ENCODE measurements around the gene CCDC39. TPM values are rescaled to one million over a fixed set of nuclear protein-coding genes. Genes with fewer than 3 reads are reported as not detected.
A peak's percentile ranks its signal among the peaks of the same experiment; 100 is the strongest.

CCDC39 gene
- total and polyA plus RNA-seq, 4 donors = 0.59 to 6.7 (median 3.5) TPM

DNA sequence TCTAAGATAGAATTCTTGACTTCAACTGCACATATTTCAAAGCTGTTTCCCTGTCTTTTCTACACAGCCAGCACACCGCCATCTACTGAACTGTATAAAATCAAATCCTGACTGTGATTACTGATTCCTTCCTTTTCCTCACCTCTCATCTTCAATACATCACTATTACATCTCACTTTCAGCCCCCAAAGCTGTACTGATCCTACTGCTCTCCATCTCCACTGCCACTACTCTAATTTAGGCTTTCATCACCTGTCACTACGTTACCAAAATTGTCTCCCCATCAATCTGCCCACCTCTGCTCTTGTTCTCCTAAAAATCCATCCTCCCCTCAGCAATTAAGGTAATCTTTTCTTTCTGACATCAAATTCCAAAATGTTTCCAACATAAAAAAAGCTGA, 4.5 kb upstream of the CCDC39 start:
- H3K36me3 ChIP-seq (ENCODE audit: control insufficient read depth in 4 of 4, insufficient read depth in 4 of 4, low read length in 4 of 4) = no peaks in the 10 kb centered on the region
- peaks cover 0 to 19% (median 15%) of the 10 kb centered on the region in 3 donors for H3K27me3 ChIP-seq (ENCODE audit: control insufficient read depth in 3 of 3, insufficient read depth in 3 of 3, low read length in 2 of 3)
- H3K9ac ChIP-seq (ENCODE audit: insufficient read depth in 1 of 2, low read length in 2 of 2) = no peak overlapping the region
- DNase-seq (no peak), ATAC-seq (ENCODE audit: insufficient read depth, low FRiP score) (no peak)
- no peaks in the 10 kb centered on the region for H3K9me3 ChIP-seq (ENCODE audit: control insufficient read depth in 4 of 4, insufficient read depth in 3 of 4, low read length in 3 of 4)
- H3K4me1 ChIP-seq (ENCODE audit: control insufficient read depth in 5 of 5, insufficient read depth in 5 of 5, low read length in 5 of 5) = peaks cover 0 to 16% (median 0%) of the 10 kb centered on the region in 5 donors
- 79 to 86% methylated on average over 2 of the region's 2 CpGs for WGBS, 2 donors
- no peak overlapping the region for H3K27ac ChIP-seq (ENCODE audit: low read depth in 1 of 2, low read length in 1 of 2)
- H3K4me3 ChIP-seq = no peak overlapping the region
- TF ChIP-seq, protein P1, sequence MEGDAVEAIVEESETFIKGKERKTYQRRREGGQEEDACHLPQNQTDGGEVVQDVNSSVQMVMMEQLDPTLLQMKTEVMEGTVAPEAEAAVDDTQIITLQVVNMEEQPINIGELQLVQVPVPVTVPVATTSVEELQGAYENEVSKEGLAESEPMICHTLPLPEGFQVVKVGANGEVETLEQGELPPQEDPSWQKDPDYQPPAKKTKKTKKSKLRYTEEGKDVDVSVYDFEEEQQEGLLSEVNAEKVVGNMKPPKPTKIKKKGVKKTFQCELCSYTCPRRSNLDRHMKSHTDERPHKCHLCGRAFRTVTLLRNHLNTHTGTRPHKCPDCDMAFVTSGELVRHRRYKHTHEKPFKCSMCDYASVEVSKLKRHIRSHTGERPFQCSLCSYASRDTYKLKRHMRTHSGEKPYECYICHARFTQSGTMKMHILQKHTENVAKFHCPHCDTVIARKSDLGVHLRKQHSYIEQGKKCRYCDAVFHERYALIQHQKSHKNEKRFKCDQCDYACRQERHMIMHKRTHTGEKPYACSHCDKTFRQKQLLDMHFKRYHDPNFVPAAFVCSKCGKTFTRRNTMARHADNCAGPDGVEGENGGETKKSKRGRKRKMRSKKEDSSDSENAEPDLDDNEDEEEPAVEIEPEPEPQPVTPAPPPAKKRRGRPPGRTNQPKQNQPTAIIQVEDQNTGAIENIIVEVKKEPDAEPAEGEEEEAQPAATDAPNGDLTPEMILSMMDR (IDR thresholded peaks at IDR 0.05; ENCODE audit: control extremely low read depth, extremely low read depth) = no peak

DNA sequence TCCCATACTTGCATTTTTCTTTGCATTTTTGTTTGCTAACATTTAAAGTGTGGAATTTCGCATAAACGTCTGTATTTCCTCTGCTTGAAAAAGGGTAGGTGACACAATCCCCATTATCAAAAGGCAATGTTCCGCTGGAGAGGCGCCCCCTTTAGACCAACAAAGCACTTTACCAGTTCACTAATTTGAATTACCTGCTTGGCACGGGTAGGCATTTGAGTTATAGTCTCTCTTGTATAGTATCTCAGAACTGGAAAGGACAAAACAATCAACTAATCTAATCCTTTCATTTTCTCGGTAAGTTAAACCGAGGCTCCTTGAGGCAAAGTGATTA, 775 bp upstream of the CCDC39 start:
- peak; percentile 34 to 59 (median 43) for DNase-seq
- Histone ChIP-seq H3K27me3 (ENCODE audit: control insufficient read depth in 3 of 3, insufficient read depth in 3 of 3, low read length in 2 of 3) (peaks cover 0 to 25% (median 24%) of the 10 kb centered on the region in 3 donors), H3K4me1 (ENCODE audit: control insufficient read depth in 5 of 5, insufficient read depth in 5 of 5, low read length in 5 of 5) (peaks cover 0 to 16% (median 0%) of the 10 kb centered on the region in 5 donors), H3K4me3 (peak overlapping the region; percentile 16), H3K9me3 (ENCODE audit: control insufficient read depth in 4 of 4, insufficient read depth in 3 of 4, low read length in 3 of 4) (no peaks in the 10 kb centered on the region), H3K9ac (ENCODE audit: insufficient read depth in 1 of 2, low read length in 2 of 2) (peak overlapping the region; percentile 70 to 72), H3K27ac (ENCODE audit: low read depth in 1 of 2, low read length in 1 of 2) (no peak overlapping the region), H3K36me3 (ENCODE audit: control insufficient read depth in 4 of 4, insufficient read depth in 4 of 4, low read length in 4 of 4) (no peaks in the 10 kb centered on the region)
- TF ChIP-seq, protein P1 (IDR thresholded peaks at IDR 0.05; ENCODE audit: control extremely low read depth, extremely low read depth) = no peak
- ATAC-seq (ENCODE audit: insufficient read depth, low FRiP score) = peak; percentile 17
- 1 to 2% methylated on average over 7 of the region's 7 CpGs for WGBS, 2 donors

DNA sequence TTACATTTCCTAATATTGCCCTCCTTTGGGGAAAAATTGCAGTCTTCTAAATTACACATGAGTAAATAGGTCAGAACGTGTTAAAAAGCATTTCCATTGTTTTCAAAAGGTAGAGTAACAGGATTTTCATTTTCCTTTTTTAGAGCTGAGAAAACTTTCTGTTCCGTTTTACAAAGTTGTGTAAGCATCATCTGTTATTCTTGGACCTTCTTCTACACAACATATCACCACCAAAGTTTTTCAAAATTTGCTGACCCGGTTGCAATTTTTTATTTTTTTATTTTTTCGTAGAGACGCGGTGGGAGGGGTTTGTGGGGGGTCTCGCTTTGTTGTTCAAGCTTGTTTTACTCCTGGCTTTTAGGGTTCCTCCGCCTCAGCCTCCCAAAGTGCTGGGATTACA, 1.1 kb downstream of the CCDC39 start:
- Histone ChIP-seq H3K27ac (ENCODE audit: low read depth in 1 of 2, low read length in 1 of 2) (no peak overlapping the region), H3K9me3 (ENCODE audit: control insufficient read depth in 4 of 4, insufficient read depth in 3 of 4, low read length in 3 of 4) (no peaks in the 10 kb centered on the region), H3K9ac (ENCODE audit: insufficient read depth in 1 of 2, low read length in 2 of 2) (no peak overlapping the region), H3K4me3 (no peak overlapping the region), H3K36me3 (ENCODE audit: control insufficient read depth in 4 of 4, insufficient read depth in 4 of 4, low read length in 4 of 4) (no peaks in the 10 kb centered on the region), H3K4me1 (ENCODE audit: control insufficient read depth in 5 of 5, insufficient read depth in 5 of 5, low read length in 5 of 5) (peaks cover 0 to 16% (median 0%) of the 10 kb centered on the region in 5 donors), H3K27me3 (ENCODE audit: control insufficient read depth in 3 of 3, insufficient read depth in 3 of 3, low read length in 2 of 3) (peaks cover 0 to 25% (median 24%) of the 10 kb centered on the region in 3 donors)
- TF ChIP-seq, protein P1 (IDR thresholded peaks at IDR 0.05; ENCODE audit: control extremely low read depth, extremely low read depth) = no peak
- WGBS, 2 donors = 12 to 22% methylated on average over 8 of the region's 8 CpGs
- no peak for ATAC-seq (ENCODE audit: insufficient read depth, low FRiP score)
- no peak for DNase-seq

DNA sequence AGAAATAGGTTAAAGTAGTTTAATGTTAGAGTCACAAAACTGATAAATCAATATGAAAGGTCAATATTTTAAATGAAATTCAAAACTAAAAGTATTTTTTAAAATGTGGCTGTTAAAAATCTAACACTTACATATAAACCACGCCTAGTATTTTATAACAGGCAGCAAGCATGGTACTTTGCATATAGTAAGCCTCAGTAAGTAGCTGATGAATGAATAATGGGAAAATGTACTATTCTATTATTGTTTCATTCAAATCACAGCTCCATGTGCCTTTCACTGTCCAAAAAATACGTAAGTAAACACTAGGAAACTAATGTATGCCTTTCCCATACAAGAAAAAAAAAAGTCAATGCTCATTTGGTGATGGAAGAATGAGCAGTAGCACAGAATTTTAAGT, 17.8 kb downstream of the CCDC39 start:
- TF ChIP-seq, protein P1 (IDR thresholded peaks at IDR 0.05; ENCODE audit: control extremely low read depth, extremely low read depth) = no peak
- H3K36me3 ChIP-seq (ENCODE audit: control insufficient read depth in 4 of 4, insufficient read depth in 4 of 4, low read length in 4 of 4) = no peaks in the 10 kb centered on the region
- DNase-seq (no peak), ATAC-seq (ENCODE audit: insufficient read depth, low FRiP score) (no peak)
- H3K4me1 ChIP-seq (ENCODE audit: control insufficient read depth in 5 of 5, insufficient read depth in 5 of 5, low read length in 5 of 5) = no peaks in the 10 kb centered on the region
- no peak overlapping the region for H3K27ac ChIP-seq (ENCODE audit: low read depth in 1 of 2, low read length in 1 of 2)
- H3K4me3 ChIP-seq = no peak overlapping the region
- H3K9ac ChIP-seq (ENCODE audit: insufficient read depth in 1 of 2, low read length in 2 of 2) = no peak overlapping the region
- no peaks in the 10 kb centered on the region for H3K27me3 ChIP-seq (ENCODE audit: control insufficient read depth in 3 of 3, insufficient read depth in 3 of 3, low read length in 2 of 3)
- 72 to 76% methylated on average over 2 of the region's 2 CpGs for WGBS, 2 donors
- H3K9me3 ChIP-seq (ENCODE audit: control insufficient read depth in 4 of 4, insufficient read depth in 3 of 4, low read length in 3 of 4) = no peaks in the 10 kb centered on the region
